Stimulated activated naive CD8-positive, alpha-beta T cell treated with anti-CD3 and anti-CD28 coated beads, Interleukin-15, amount 100 ng/mL, for 72 hours (primary cell): ENCODE results near the gene SLC8B1.

Experiments
- ATAC-seq: fragments of 150-1000 bp; cut with Tn5 transposase; 2 replicates; pipeline ENCODE4 v1.10.0; 2021; ENCODE audit warnings: mild to moderate bottlenecking, moderate library complexity
- DNase-seq, 2 donors: peaks; one replicate each; pipeline ENCODE4 v3.0.0; 2021 to 2022
- H3K27ac Mint-ChIP-seq, 2 donors: one replicate each; pipeline ENCODE4 v1.8.0; 2022; ENCODE audit warnings: mild to moderate bottlenecking in 2 of 2, mixed read lengths in 2 of 2, moderate library complexity in 2 of 2
- H3K27me3 Mint-ChIP-seq: one replicate; pipeline ENCODE4 v1.8.0; 2022; ENCODE audit warnings: mixed read lengths
- H3K4me1 Mint-ChIP-seq: one replicate; pipeline ENCODE4 v1.8.0; 2022; ENCODE audit warnings: mild to moderate bottlenecking, mixed read lengths
- H3K4me3 Mint-ChIP-seq, 2 donors: one replicate each; pipeline ENCODE4 v1.8.0; 2022; ENCODE audit warnings: mild to moderate bottlenecking in 2 of 2, mixed read lengths in 2 of 2, moderate library complexity in 1 of 2
- H3K9me3 Mint-ChIP-seq, 2 donors: one replicate each; pipeline ENCODE4 v1.8.0; 2022; ENCODE audit warnings: mixed read lengths in 2 of 2

SLC8B1 gene

DNA sequence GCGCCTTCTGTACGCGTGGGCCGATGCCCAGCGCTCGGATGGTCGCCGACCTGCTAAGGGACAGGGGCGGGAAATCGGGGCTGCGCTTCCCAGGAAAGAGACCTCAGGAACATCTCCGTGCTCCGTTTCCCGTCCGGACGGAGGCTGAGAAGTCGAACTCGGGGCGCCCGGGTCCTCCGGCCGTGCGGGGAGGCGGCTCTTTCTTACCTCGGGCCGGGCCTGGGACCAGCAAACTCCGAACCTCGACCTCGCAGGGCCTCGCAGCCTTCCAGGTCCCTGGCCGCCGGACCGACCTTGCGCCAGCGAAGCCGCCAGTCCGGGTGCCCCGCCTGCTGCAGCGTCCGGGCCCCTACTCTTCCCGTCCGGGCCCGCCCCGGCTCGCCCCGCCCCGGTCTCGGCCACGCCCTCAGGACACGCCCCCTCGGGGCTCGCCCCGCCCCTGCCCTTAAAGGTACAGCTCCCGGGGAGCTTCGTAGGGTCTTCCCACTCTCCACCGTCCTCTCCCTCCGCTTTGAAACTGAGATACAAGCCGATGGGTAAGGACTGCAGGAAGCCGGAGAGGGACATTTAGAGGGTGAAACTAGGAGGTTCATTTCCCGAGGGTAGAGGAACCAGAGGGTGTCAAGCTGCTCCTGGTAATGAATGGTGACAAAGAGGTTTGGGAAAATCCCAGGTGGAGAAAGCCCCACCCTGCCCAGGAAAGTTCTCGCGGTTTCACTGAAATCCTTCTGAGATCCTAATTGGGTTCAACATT, at the start of gene SLC8B1:
TSS of gene SLC8B1 (minus strand) at position 324 of the 754 bp plus-strand sequence. CDS start 2,231 bp downstream, outside the sequence.
- Mint-ChIP-seq H3K4me3 (peak within 1 kb of the TSS; percentile 92 to 95), H3K27ac (peak within 1 kb of the TSS; percentile 88 to 92), H3K9me3 (no peaks in the 10 kb centered on the region), H3K27me3 (no peaks in the 10 kb centered on the region), H3K4me1 (peaks cover 39% of the 10 kb centered on the region)
- peak; percentile 97 for ATAC-seq
- DNase-seq, result peak; percentile 85 to 88

DNA sequence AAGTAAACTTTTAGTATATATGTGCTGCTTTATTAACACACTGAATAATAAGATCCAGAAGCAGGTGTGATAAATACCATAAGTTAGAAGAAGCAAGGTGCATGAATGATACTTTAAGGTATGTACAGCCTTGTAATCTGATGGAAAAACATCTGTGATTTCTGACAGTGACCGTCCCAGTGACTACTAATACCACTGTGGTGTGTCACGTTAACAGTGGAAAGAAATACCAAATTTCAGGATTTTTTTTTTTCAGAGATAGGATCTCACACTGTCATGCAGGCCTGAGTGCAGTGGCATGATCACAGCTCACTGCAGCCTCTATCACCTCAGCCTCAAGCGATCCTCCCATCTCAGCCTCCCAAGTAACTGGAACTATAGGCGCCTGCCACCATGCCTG, 47.3 kb upstream of the SLC8B1 start:
- no peaks in the 10 kb centered on the region for H3K4me1 Mint-ChIP-seq
- no peak overlapping the region for H3K27ac Mint-ChIP-seq
- H3K9me3 Mint-ChIP-seq, result no peaks in the 10 kb centered on the region
- no peaks in the 10 kb centered on the region for H3K27me3 Mint-ChIP-seq
- ATAC-seq, result no peak
- no peak overlapping the region for H3K4me3 Mint-ChIP-seq
- no peak for DNase-seq

DNA sequence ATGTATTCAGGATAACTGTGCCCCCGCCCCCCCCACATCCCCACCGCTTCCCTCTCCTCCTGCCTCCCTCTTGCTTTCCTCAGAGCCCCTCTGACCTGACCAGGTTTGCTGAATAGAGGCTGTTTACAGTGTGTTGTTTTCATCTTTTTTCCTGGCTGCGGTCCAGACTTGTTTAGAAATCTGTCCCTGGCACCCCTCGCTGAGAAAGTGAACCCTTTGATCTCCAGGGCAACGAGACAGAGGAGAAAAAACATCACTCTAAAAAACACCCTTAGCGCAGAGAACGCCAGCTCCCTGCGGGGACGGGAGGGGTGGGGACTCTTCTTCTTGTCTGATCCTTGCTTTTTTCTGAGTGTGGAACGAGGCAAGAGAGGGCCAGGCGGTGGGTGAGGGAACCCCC, 46.3 kb upstream of the SLC8B1 start:
- H3K4me1 Mint-ChIP-seq, result no peaks in the 10 kb centered on the region
- H3K27me3 Mint-ChIP-seq, result no peaks in the 10 kb centered on the region
- no peak overlapping the region for H3K4me3 Mint-ChIP-seq
- DNase-seq, result no peak
- ATAC-seq, result no peak
- H3K9me3 Mint-ChIP-seq, result no peaks in the 10 kb centered on the region
- no peak overlapping the region for H3K27ac Mint-ChIP-seq

DNA sequence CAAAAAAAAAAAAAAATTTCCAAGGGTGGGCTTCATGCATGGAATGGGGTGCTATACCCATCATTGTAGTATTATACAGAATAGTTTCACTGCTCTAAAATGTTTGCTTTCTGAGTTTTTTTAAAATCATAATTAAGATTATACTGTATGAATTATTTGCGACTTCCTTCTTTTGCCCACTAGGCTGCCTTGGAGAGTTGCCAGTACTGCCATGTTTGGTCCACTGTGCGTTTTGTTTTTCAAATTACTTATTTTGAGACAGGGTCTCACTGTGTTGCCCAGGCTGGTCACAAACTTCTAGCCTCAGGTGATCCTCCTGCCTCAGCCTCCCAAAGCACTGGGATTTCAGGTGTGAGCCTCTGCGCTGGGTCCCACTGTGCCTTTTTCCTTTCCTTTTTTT, 43.4 kb upstream of the SLC8B1 start:
- Mint-ChIP-seq H3K4me1 (no peaks in the 10 kb centered on the region), H3K9me3 (no peaks in the 10 kb centered on the region), H3K27me3 (no peaks in the 10 kb centered on the region), H3K27ac (no peak overlapping the region), H3K4me3 (no peak overlapping the region)
- DNase-seq (no peak), ATAC-seq (no peak)

DNA sequence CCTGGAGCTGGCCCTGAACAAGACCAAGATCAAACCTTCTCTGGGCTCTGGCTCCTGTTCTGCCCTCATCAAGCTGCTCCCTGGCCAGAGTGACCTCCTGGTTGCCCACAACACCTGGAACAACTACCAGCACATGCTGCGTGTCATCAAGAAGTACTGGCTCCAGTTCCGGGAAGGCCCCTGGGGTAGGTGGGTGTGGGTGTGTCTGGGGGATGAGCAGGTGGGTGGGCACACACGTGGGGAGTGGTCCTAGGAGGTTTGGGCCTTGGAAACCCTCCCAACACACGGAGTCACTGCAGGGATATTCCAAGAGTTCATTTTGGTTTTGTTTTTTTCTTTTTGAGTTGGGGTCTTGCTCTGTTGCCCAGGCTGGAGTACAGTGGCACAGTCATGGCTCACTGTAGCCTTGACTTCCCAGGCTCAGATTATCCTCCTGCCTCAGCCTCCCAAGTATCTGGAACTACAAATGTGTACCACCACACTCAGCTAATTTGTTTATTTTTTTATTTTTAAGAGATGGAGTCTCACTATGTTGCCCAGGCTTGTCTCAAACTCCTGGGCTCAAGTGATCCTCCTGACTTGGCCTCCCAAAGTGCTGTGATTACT, 40.0 kb upstream of the SLC8B1 start:
- H3K27me3 Mint-ChIP-seq, result no peaks in the 10 kb centered on the region
- DNase-seq, result no peak
- no peaks in the 10 kb centered on the region for H3K9me3 Mint-ChIP-seq
- H3K27ac Mint-ChIP-seq, result no peak overlapping the region
- no peak for ATAC-seq
- H3K4me3 Mint-ChIP-seq, result no peak overlapping the region
- no peaks in the 10 kb centered on the region for H3K4me1 Mint-ChIP-seq

DNA sequence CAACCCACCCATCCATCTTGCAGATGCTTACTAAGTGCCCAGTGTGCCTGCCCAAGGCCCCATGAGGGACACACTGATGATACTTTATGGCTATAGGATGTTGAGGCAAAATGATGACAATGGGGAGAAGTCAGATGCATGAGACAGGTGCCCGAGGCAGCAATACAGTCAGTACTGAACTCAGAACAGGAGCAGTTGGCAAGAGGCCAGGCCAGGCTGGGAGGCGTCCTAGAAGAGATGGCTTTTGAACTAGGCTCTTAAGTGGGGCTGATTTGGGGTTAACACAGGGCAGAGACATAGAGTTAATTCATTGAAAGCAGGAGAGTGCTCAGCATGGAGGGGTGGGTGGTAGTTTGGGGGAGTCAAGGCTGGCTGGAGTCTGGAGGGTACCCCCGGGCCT, 39.1 kb upstream of the SLC8B1 start:
- Mint-ChIP-seq H3K27ac (peak overlapping the region in 1 of 2 donors; percentile 72), H3K4me1 (no peaks in the 10 kb centered on the region)

DNA sequence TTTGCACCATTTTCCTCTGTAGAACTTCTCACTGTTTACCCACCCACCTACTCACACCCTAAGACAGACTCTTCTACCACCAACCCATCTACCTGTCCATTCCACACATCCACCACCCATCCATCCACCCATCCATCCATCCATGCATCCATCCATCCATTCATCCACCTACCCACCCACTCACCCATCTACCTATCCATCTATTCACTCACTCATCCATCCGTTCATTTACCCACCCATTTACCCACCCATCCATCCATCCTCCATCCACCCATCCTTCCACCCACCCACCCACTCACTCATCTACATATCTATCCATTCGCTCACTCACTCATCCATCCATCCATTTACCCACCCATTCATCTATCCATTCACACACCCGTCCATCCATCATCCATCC, 38.5 kb upstream of the SLC8B1 start:
- no peaks in the 10 kb centered on the region for H3K4me1 Mint-ChIP-seq
- no peaks in the 10 kb centered on the region for H3K9me3 Mint-ChIP-seq
- no peaks in the 10 kb centered on the region for H3K27me3 Mint-ChIP-seq
- DNase-seq, result no peak
- ATAC-seq, result no peak
- H3K4me3 Mint-ChIP-seq, result no peak overlapping the region
- H3K27ac Mint-ChIP-seq, result no peak overlapping the region

More for the DNA sequence above, 39.1 kb upstream of the SLC8B1 start:
- no peak for ATAC-seq
- no peak for DNase-seq
- no peaks in the 10 kb centered on the region for H3K27me3 Mint-ChIP-seq
- H3K4me3 Mint-ChIP-seq, result no peak overlapping the region
- H3K9me3 Mint-ChIP-seq, result no peaks in the 10 kb centered on the region

DNA sequence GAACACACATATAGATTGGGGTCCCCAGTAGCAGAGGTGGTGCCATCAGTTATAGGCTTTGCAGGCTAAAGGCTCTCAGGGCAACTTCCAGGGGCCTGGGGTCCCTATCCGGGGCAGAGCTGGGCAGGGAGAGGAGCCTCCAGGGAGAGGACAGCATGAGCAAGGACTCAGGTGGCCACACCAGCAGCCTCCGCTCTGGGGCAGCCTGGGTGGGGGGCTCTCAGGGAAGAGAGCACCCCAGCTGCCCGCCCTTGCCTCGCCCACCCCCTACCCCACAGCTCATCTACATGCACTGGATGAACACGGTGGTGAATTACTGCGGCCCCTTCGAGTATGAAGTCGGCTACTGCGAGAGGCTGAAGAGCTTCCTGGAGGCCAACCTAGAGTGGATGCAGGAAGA, 37.5 kb upstream of the SLC8B1 start:
- Mint-ChIP-seq H3K27me3 (no peaks in the 10 kb centered on the region), H3K4me3 (no peak overlapping the region), H3K9me3 (no peaks in the 10 kb centered on the region), H3K4me1 (no peaks in the 10 kb centered on the region), H3K27ac (no peak overlapping the region)
- no peak for ATAC-seq
- no peak for DNase-seq

DNA sequence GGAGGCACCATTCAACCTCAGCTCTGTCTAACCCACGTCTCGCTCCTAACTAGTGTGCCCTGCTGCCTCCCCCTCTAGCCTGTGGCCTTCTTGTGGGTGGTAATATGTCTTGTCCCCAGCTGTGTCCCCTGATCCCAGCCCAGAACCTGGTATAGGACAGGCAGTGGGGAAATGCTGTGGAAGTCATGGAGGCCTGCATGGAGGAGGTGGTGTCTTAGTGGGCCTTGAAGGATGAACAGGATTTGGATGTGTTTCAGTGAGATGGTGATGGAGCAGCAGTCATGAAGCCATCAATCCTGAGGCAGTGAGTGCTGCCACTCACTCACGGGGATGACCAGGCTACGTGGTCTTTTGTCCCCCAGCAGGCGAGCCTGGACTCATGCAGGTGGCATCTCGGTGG, 36.9 kb upstream of the SLC8B1 start:
- H3K27me3 Mint-ChIP-seq, result no peaks in the 10 kb centered on the region
- no peak overlapping the region for H3K27ac Mint-ChIP-seq
- DNase-seq, result no peak
- no peaks in the 10 kb centered on the region for H3K4me1 Mint-ChIP-seq
- H3K4me3 Mint-ChIP-seq, result no peak overlapping the region
- ATAC-seq, result no peak
- no peaks in the 10 kb centered on the region for H3K9me3 Mint-ChIP-seq

DNA sequence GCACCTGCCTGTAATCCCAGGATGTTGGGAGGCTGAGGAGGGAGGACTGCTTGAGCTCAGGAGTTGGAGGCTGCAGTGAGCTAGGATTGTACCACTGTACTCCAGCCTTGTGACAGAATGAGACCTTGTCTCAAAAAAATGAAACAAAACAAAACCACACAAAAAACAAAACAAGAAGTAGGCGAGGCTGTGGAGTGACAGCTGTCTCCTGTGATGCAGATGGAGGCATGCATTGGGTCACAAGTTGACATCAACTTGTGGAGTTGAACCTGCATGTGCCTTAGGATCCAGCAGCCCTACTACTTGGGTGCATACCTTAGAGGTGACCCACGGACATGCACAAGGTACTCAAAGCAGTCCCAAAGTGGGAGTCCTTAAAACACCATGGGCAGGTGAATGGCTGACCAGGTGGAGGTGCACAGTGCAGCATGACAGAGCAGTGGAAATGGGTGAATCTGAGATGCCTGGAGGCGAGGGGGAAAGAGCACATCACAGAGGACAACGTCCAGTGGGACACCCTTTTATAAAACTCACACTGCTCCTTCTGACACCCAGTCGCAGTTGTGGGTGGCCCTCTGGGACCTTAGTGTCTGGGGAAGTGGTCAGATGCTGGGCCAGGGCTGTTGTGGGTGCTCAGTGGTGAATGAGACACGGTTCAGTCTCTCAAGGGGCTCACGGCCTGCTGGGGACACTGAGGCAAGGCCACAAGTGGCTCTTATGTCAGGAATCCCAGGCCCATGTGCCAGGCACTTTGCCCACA, 36.2 kb upstream of the SLC8B1 start:
- Mint-ChIP-seq H3K27me3 (no peaks in the 10 kb centered on the region), H3K9me3 (no peaks in the 10 kb centered on the region), H3K27ac (peak overlapping the region in 1 of 2 donors; percentile 4), H3K4me1 (no peaks in the 10 kb centered on the region), H3K4me3 (no peak overlapping the region)
- ATAC-seq, result no peak
- DNase-seq, result no peak

DNA sequence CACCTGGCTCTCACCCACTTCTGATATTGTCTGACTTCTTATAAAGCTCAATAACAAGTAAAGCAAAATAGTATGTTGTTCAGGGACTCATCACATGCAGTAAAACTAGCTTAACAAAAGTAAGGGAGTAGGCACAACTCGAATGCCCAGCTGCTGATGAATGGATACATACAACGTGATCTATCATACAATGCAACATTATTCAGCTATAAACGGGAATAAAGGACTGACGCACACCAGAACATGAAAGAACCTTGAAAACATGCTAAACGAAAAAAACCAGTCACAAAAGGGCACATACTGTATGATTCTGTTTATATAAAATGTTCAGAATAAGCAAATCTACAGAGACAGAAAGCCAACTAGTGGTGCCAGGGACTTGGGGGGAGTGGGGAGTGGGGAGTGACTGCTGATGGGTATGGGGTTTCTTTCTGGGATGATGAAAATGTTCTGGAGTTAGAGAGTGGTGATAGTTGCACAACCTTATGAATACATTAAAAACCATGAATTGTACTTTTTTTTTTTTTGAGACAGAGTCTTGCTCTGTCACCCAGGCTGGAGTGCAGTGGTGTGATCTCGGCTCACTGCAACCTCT, 34.6 kb upstream of the SLC8B1 start:
- ATAC-seq (no peak), DNase-seq (no peak)
- H3K4me1 Mint-ChIP-seq, result no peaks in the 10 kb centered on the region
- H3K27ac Mint-ChIP-seq, result no peak overlapping the region
- H3K4me3 Mint-ChIP-seq, result no peak overlapping the region
- H3K9me3 Mint-ChIP-seq, result no peaks in the 10 kb centered on the region
- no peaks in the 10 kb centered on the region for H3K27me3 Mint-ChIP-seq

DNA sequence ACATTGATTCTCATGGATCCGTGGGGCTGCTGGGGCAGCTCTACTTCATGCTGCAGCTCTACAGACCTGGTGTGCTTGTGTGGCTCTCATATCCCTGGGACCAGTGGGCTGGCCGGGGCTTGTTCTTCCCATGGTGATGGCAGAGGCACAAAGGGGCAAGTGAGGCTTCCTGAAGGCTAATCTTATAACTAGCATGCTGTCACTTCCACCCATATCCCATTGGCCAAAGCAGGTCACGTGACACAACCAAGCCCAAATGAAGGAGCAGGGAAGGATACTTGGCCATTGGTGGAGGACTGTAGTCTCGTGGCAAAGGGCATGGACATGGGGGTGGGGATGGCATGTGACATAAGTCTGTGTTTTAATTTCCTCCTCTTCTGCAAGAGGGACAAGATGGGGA, 33.4 kb upstream of the SLC8B1 start:
- H3K9me3 Mint-ChIP-seq, result no peaks in the 10 kb centered on the region
- ATAC-seq (no peak), DNase-seq (no peak)
- peak overlapping the region; percentile 3 to 56 for H3K27ac Mint-ChIP-seq
- H3K27me3 Mint-ChIP-seq, result no peaks in the 10 kb centered on the region
- no peaks in the 10 kb centered on the region for H3K4me1 Mint-ChIP-seq
- H3K4me3 Mint-ChIP-seq, result no peak overlapping the region

DNA sequence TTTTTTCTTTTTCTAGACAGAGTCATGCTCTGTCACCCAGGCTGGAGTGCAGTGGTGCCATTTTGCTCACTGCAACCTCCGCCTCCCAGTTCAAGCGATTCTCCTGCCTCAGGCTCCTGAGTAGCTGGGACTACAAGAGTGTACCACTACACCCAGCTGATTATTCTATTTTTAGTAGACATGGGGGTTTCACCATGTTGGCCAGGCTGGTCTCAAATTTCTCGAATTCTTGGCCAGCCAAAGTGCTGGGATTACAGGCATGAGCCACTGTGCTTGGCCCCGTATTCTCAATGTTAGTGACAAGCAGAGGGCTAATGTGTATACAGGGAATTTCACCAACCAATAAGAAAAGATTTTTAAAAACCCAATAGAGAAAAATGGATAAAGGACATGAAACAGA, 31.9 kb upstream of the SLC8B1 start:
- H3K9me3 Mint-ChIP-seq, result no peaks in the 10 kb centered on the region
- ATAC-seq (no peak), DNase-seq (no peak)
- no peak overlapping the region for H3K4me3 Mint-ChIP-seq
- H3K27ac Mint-ChIP-seq, result peak overlapping the region in 1 of 2 donors; percentile 38
- H3K27me3 Mint-ChIP-seq, result no peaks in the 10 kb centered on the region
- H3K4me1 Mint-ChIP-seq, result peaks cover 6% of the 10 kb centered on the region

DNA sequence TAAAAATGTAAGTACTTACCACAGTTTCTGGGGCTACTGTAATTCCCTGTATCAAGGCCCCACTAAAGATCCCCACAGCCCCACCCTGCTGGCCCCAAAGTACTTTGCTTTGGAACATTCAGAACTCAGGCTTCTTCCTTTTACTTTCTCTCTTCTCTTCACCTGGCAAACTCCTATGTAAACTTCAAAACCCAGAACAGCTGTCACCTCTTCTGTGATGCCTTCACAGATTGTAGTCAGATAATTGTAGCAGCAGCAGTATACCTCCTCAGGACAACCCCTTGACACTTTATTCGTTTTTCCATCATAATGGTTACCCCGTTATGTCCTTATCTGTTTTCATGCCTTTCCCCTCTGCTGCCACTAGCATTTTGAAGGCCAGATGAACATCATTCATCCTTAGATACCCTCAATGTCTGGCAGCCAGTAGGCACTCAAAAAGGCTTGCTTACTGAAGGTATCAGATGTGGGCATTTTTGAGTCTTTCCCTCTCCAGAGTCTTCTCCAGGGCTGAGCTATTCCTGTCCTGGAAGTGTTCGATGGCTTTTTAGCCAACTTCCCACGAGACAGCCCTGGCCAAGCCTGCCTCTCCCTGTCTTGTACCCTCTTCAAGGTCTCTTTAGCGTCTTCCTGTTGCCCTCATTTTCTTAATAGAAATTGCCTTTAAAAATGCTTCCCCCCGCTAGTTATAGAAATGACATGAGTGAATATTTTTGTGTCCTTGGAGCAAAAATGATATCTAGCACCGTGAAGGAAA, 30.9 kb upstream of the SLC8B1 start:
- DNase-seq (no peak), ATAC-seq (no peak)
- H3K27ac Mint-ChIP-seq, result peak overlapping the region in 1 of 2 donors; percentile 15
- H3K9me3 Mint-ChIP-seq, result no peaks in the 10 kb centered on the region
- H3K27me3 Mint-ChIP-seq, result no peaks in the 10 kb centered on the region
- peaks cover 10% of the 10 kb centered on the region for H3K4me1 Mint-ChIP-seq
- no peak overlapping the region for H3K4me3 Mint-ChIP-seq

DNA sequence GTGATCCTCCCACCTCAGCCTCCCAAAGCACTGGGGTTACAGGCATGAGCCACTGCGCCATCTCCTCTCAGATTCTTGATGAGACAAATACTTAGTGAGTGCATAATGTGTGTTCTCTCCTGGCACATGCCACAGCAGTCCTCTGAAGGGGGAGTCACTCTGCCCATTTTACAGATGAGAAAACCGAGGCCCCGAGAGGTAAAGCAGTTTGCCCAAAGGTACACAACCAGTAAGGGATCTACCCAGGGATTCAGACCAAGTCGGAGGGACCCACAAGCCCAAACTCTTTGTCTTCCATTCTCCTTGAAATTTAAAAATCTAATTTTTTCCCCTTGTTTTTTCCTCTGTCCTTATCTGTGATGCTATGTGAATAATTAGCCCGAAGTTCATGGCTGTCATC, 29.8 kb upstream of the SLC8B1 start:
- no peak for ATAC-seq
- H3K4me3 Mint-ChIP-seq, result no peak overlapping the region
- peaks cover 22% of the 10 kb centered on the region for H3K4me1 Mint-ChIP-seq
- DNase-seq, result no peak
- H3K27me3 Mint-ChIP-seq, result no peaks in the 10 kb centered on the region
- H3K9me3 Mint-ChIP-seq, result no peaks in the 10 kb centered on the region
- H3K27ac Mint-ChIP-seq, result no peak overlapping the region
